ENCODE results near the gene NME7. TPM values are rescaled to one million over a fixed set of nuclear protein-coding genes. Genes with fewer than 3 reads are reported as not detected.

The NME7 gene
- total RNA-seq, 1 donor from 2014 or later = 60.6 TPM

DNA sequence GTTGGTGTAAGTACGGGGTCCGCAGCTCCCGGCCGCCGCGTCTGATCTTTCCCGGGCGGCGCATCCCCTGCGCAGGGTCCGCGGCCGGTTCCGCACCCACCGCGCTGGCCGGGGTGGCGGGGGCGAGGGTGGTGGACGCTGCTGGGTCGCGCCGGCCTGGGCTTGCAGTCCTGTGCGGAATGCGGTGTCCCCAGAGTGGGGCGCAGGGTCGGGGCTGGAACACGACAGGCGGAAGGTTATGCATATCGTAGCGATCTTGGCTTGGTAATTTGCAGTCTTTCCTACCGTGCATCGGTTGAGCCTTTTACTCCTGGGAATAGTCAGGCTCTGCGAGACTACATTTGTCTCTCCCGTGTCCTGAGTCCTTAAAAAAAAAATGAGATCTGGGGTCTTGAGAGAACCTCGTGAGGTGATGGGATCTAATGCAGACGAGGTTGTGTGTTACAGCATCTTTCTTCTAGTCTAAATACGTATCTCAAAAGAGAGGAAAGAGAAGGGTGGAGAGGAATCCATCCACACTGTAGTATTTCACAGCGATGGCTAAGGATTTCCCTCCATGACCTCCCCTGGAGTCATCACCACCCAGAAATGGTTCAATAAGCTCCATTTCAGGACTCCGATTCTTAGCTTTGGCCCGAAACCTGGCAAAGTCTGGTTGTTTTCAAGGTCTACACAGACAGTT, 260.5 kb downstream of the NME7 start:
- Histone ChIP-seq H3K27ac (peak overlapping the region; percentile 86), H3K36me3 (no peaks in the 10 kb centered on the region), H3K9ac (peak overlapping the region; percentile 82), H3K27me3 (no peaks in the 10 kb centered on the region), H3K79me2 (ENCODE audit: low read depth) (peaks cover 49% of the 10 kb centered on the region), H3K4me2 (peak overlapping the region; percentile 92), H2AFZ (replicated peaks) (peak overlapping the region; percentile 71), H3F3A (ENCODE audit: low read depth) (peaks cover 17% of the 10 kb centered on the region), H3K4me3 (peak overlapping the region; percentile 94), H3K4me1 (peaks cover 35% of the 10 kb centered on the region), H3K9me3 (ENCODE audit: low read depth) (no peaks in the 10 kb centered on the region), H4K20me1 (ENCODE audit: low read depth) (peaks cover 19% of the 10 kb centered on the region)
- no peak for TF ChIP-seq EZH2 (IDR thresholded peaks at IDR 0.05)
- TF ChIP-seq, protein P1, sequence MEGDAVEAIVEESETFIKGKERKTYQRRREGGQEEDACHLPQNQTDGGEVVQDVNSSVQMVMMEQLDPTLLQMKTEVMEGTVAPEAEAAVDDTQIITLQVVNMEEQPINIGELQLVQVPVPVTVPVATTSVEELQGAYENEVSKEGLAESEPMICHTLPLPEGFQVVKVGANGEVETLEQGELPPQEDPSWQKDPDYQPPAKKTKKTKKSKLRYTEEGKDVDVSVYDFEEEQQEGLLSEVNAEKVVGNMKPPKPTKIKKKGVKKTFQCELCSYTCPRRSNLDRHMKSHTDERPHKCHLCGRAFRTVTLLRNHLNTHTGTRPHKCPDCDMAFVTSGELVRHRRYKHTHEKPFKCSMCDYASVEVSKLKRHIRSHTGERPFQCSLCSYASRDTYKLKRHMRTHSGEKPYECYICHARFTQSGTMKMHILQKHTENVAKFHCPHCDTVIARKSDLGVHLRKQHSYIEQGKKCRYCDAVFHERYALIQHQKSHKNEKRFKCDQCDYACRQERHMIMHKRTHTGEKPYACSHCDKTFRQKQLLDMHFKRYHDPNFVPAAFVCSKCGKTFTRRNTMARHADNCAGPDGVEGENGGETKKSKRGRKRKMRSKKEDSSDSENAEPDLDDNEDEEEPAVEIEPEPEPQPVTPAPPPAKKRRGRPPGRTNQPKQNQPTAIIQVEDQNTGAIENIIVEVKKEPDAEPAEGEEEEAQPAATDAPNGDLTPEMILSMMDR (IDR thresholded peaks at IDR 0.05) = no peak
- no peak for TF ChIP-seq EZH2phosphoT487 (IDR thresholded peaks at IDR 0.05)
- Mint-ChIP-seq H3K4me3 (peak overlapping the region; percentile 93), H3K4me1 (peaks cover 39% of the 10 kb centered on the region), H3K9me3 (no peaks in the 10 kb centered on the region), H3K36me3 (peaks cover 3% of the 10 kb centered on the region), H3K27ac (peak overlapping the region; percentile 82), H3K27me3 (ENCODE audit: insufficient read depth, low read depth) (peaks cover 8% of the 10 kb centered on the region)
- peak; percentile 61 for DNase-seq (ENCODE audit: low spot score)

DNA sequence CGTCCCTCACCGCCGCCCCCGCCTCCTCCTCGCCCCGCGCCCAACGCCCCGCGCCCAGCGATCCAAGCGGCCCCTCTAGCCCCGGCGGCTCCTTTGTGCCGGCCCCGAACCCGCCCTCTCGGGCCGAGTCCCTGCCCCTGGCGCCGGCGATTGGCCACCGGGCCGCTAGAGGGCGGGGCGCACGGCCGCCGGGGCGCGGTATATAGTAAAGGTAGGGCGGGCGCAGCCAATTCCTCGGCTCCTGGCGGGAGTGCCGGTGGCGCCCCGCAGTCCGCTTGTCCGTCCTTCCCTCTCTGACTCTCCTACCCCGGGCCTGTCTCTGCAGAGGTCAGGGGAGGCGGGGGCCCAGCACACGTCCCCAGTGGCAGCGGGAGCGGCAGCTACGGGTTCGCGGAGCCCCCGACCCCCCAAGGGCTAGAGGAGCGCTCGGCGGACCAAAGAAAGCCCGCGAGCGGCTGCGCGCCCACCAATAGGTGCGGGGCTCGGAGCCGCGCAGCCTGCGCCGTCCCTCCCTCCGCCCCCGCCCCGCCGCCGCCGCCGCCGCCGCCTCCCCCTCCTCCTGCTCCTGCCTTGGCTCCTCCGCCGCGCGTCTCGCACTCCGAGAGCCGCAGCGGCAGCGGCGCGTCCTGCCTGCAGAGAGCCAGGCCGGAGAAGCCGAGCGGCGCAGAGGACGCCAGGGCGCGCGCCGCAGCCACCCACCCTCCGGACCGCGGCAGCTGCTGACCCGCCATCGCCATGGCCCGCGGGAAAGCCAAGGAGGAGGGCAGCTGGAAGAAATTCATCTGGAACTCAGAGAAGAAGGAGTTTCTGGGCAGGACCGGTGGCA, 261.3 kb downstream of the NME7 start, which contains the start of gene ATP1B1:
ATP1B1 (plus strand) TSS at position 596 of the 826 bp plus-strand sequence; CDS start at position 736, 140 bp downstream.
- Mint-ChIP-seq H3K36me3 (peaks cover 2% of the 10 kb centered on the region), H3K4me3 (peak within 1 kb of the TSS; percentile 93), H3K27me3 (ENCODE audit: insufficient read depth, low read depth) (peaks cover 8% of the 10 kb centered on the region), H3K9me3 (no peaks in the 10 kb centered on the region), H3K4me1 (peaks cover 39% of the 10 kb centered on the region), H3K27ac (peak within 1 kb of the TSS; percentile 82)
- Histone ChIP-seq H3K4me1 (peaks cover 42% of the 10 kb centered on the region), H3F3A (ENCODE audit: low read depth) (peaks cover 25% of the 10 kb centered on the region), H3K4me3 (peak within 1 kb of the TSS; percentile 94), H3K27me3 (no peaks in the 10 kb centered on the region), H2AFZ (replicated peaks) (peak within 1 kb of the TSS; percentile 81), H3K79me2 (ENCODE audit: low read depth) (peaks cover 46% of the 10 kb centered on the region), H4K20me1 (ENCODE audit: low read depth) (peaks cover 19% of the 10 kb centered on the region), H3K27ac (peak within 1 kb of the TSS; percentile 86), H3K9me3 (ENCODE audit: low read depth) (no peaks in the 10 kb centered on the region), H3K36me3 (no peaks in the 10 kb centered on the region), H3K4me2 (peak within 1 kb of the TSS; percentile 92), H3K9ac (peak within 1 kb of the TSS; percentile 82)
- DNase-seq (ENCODE audit: low spot score) = peak; percentile 98
- TF ChIP-seq EZH2phosphoT487 (IDR thresholded peaks at IDR 0.05) (no peak), EZH2 (IDR thresholded peaks at IDR 0.05) (no peak)
- TF ChIP-seq, protein P1 (IDR thresholded peaks at IDR 0.05) = peak; percentile 29

DNA sequence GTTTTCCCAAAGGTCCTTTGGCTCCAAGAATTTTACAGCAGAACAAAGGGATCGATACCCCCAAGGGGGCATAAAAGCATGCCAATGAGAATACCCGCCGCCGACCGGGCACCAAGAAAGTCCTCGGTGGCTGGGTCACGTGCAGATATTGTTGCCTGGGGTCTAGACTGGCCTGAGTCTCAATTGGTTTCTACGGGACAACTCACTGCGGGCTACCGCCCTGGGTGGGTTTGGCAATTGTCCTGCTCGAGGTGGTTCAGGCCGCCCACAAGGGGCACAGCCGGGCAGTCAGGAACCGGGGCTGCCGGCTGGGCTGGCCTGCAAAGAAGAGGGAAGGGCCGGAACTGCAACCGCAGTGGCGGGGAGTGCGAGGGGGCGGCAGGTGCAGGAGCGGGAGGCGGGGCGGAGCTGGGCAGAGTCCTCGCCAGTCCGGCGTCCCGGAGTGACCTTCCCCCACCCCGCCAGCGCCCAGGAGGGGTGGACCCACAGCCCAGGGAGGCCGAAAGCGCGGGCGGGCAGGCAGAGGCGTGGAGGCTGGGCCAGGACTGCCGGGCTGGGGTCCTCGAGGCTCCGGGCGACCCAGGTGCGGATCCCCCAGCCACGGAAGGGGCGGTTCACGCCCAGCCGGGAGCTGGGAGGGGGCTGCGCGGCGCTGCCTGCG, 262.0 kb downstream of the NME7 start:
- H3K9ac ChIP-seq = no peak overlapping the region
- TF ChIP-seq, protein P1 (IDR thresholded peaks at IDR 0.05) = peak; percentile 14
- no peak for TF ChIP-seq EZH2phosphoT487 (IDR thresholded peaks at IDR 0.05)
- peak overlapping the region; percentile 84 for H3K4me3 Mint-ChIP-seq

More for the DNA sequence above, 262.0 kb downstream of the NME7 start:
- Histone ChIP-seq H3K4me2 (peak overlapping the region; percentile 75), H3K79me2 (ENCODE audit: low read depth) (peaks cover 39% of the 10 kb centered on the region), H3F3A (ENCODE audit: low read depth) (peaks cover 26% of the 10 kb centered on the region), H4K20me1 (ENCODE audit: low read depth) (peaks cover 19% of the 10 kb centered on the region), H2AFZ (replicated peaks) (peak overlapping the region; percentile 81), H3K9me3 (ENCODE audit: low read depth) (no peaks in the 10 kb centered on the region), H3K4me1 (peaks cover 46% of the 10 kb centered on the region), H3K27me3 (no peaks in the 10 kb centered on the region), H3K36me3 (no peaks in the 10 kb centered on the region), H3K4me3 (peak overlapping the region; percentile 94), H3K27ac (peak overlapping the region; percentile 78)
- peaks cover 8% of the 10 kb centered on the region for H3K27me3 Mint-ChIP-seq (ENCODE audit: insufficient read depth, low read depth)
- no peaks in the 10 kb centered on the region for H3K9me3 Mint-ChIP-seq
- DNase-seq (ENCODE audit: low spot score) = peak; percentile 87
- peak overlapping the region; percentile 15 for H3K27ac Mint-ChIP-seq
- H3K4me1 Mint-ChIP-seq = peaks cover 36% of the 10 kb centered on the region
- H3K36me3 Mint-ChIP-seq = no peaks in the 10 kb centered on the region
